LNCaP clone FGC (cell line): ENCODE results near the gene TMEM250.

Source experiments
- DNase-seq: peaks from one replicate; pipeline ENCODE4 v3.0.0-alpha.2; 2011; ENCODE audit warnings: low read depth
- H3K4me3 ChIP-seq: 2 replicates; pipeline ENCODE4 v1.5.1; 2011; ENCODE audit warnings: mild to moderate bottlenecking, low read depth, low read length, control low read depth
- CTCF ChIP-seq: IDR thresholded peaks from 2 replicates; pipeline ENCODE4 v1.5.1; 2012; ENCODE audit warnings: mild to moderate bottlenecking; ENCODE audit not compliant: control insufficient read depth, insufficient read depth; ENCODE audit errors: extremely low read depth

Gene TMEM250

GRCh38 chr9:136118320-136119060 lies at the start of gene TMEM250:
TSS of gene TMEM250 (minus strand) at chr9:136118875. CDS start at chr9:136116900, 1,975 bp downstream.
- peak within 1 kb of the TSS; percentile 64 for H3K4me3 ChIP-seq
- peak; percentile 33 for TF ChIP-seq CTCF
- DNase-seq = peak; percentile 86

- no peak for TF ChIP-seq CTCF
- no peak overlapping the region for H3K4me3 ChIP-seq
- DNase-seq = no peak
Observed at GRCh38 chr9:136163248-136163850, 44.7 kb upstream of the TMEM250 start.

- TF ChIP-seq CTCF = no peak
- no peak for DNase-seq
- no peak overlapping the region for H3K4me3 ChIP-seq
Observed at GRCh38 chr9:136160995-136161610, 42.4 kb upstream of the TMEM250 start.

- no peak overlapping the region for H3K4me3 ChIP-seq
- DNase-seq = no peak
- no peak for TF ChIP-seq CTCF
Observed at GRCh38 chr9:136160381-136160841, 41.7 kb upstream of the TMEM250 start.

- H3K4me3 ChIP-seq = no peak overlapping the region
- TF ChIP-seq CTCF = no peak
- no peak for DNase-seq
Observed at GRCh38 chr9:136159851-136160250, 41.2 kb upstream of the TMEM250 start.

- no peak for DNase-seq
- no peak for TF ChIP-seq CTCF
- no peak overlapping the region for H3K4me3 ChIP-seq
Observed at GRCh38 chr9:136157477-136158265, 39.0 kb upstream of the TMEM250 start.
